Mucosa of stomach (tissue), 1 donor: Measurements from ENCODE around the gene SVOP.
"Not testable (repeated sequence)": the region's sequence is repeated elsewhere in the genome, so short reads cannot be mapped to it uniquely, and the experiment has no call there.

Experiments used
- H3K27me3 ChIP-seq: one replicate; pipeline ENCODE4 v1.7.0; 2013; ENCODE audit warnings: mild to moderate bottlenecking, low read length; ENCODE audit not compliant: control insufficient read depth, insufficient read depth
- H3K36me3 ChIP-seq: one replicate; pipeline ENCODE4 v1.7.0; 2013; ENCODE audit warnings: low read length; ENCODE audit not compliant: control insufficient read depth, insufficient read depth
- H3K4me1 ChIP-seq: one replicate; pipeline ENCODE4 v1.7.0; 2013; ENCODE audit warnings: mild to moderate bottlenecking, low read length; ENCODE audit not compliant: control insufficient read depth, insufficient read depth
- H3K4me3 ChIP-seq: one replicate; pipeline ENCODE4 v1.7.0; 2013; ENCODE audit warnings: low read length
- H3K9ac ChIP-seq: one replicate; pipeline ENCODE4 v1.7.0; 2013; ENCODE audit warnings: mild to moderate bottlenecking, low read length, moderate library complexity
- H3K9me3 ChIP-seq: one replicate; pipeline ENCODE4 v1.7.0; 2013; ENCODE audit warnings: mild to moderate bottlenecking, low read length, moderate library complexity; ENCODE audit not compliant: control insufficient read depth
- donor health status: Pancreatic carcinoma.

The SVOP gene

DNA sequence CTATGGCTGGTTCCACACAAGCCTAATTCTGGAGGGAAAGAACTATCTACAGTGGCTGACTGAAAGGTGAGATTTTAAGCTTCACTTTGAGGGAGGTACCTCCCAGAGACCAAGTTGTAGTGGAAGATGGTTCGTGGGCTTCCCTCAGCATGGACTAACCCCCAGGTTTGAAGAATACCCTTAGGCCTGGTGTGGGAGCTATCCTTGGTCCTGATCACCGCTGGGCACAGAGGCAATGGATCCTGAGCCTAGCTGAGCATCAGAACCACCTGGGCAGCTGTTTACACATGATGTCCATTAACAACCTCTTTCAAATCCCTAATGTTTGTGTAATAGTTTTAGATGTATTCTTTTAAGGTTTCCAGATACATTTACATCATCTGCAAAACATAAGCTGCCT lies 130.7 kb downstream of the SVOP start:
- Histone ChIP-seq H3K36me3 (no peaks in the 10 kb centered on the region), H3K27me3 (no peaks in the 10 kb centered on the region), H3K9me3 (no peaks in the 10 kb centered on the region), H3K9ac (no peak overlapping the region), H3K4me1 (no peaks in the 10 kb centered on the region), H3K4me3 (no peak overlapping the region)

- H3K36me3 ChIP-seq, result no peaks in the 10 kb centered on the region
- no peaks in the 10 kb centered on the region for H3K4me1 ChIP-seq
- no peaks in the 10 kb centered on the region for H3K27me3 ChIP-seq
- H3K9ac ChIP-seq, result no peak overlapping the region
- no peaks in the 10 kb centered on the region for H3K9me3 ChIP-seq
- H3K4me3 ChIP-seq, result no peak overlapping the region
Observed at GRCh38 chr12:108888031-108888430, 132.8 kb downstream of the SVOP start.

DNA sequence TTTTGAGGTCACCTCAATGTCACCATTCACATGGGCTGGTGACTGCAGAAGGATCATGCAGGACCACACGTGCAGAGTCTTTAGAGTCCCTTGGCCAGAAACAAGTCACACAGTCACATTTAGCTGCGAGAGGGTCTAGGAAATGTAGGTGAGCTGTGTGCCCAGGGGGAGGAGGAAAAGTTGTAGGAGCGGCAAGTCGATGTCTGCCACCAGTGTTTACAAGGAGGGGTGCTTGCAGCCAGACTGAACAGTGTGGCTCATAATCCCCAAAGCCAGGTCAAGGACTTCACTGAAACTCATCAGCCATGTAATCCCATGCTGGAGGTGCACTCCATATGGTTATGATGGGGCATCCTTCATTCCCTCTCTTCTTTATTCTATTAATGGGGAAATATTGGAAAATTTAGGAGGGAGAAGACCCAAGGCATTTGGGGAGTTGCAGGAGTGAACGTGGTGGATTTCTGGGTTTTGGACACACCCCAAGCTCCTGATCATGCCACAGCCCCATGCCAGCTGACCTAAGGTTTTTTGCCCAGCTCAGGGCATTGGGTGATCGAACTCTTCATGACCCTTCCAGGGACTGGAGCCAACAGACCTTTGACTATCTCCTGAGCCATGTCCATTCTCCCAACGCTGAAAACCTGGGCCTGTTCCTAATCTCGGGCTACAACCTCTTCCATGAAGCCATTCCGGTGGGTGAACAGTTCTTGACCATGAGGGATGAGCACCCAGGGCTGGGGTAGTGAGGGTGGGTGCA lies 133.8 kb downstream of the SVOP start:
- H3K4me1 ChIP-seq, result no peaks in the 10 kb centered on the region
- no peaks in the 10 kb centered on the region for H3K27me3 ChIP-seq
- no peak overlapping the region for H3K9ac ChIP-seq
- no peaks in the 10 kb centered on the region for H3K36me3 ChIP-seq
- no peak overlapping the region for H3K4me3 ChIP-seq
- no peaks in the 10 kb centered on the region for H3K9me3 ChIP-seq

- no peaks in the 10 kb centered on the region for H3K9me3 ChIP-seq
- H3K4me1 ChIP-seq, result no peaks in the 10 kb centered on the region
- H3K4me3 ChIP-seq, result no peak overlapping the region
- H3K27me3 ChIP-seq, result no peaks in the 10 kb centered on the region
- no peak overlapping the region for H3K9ac ChIP-seq
- H3K36me3 ChIP-seq, result no peaks in the 10 kb centered on the region
Observed at GRCh38 chr12:108884116-108885012, 136.5 kb downstream of the SVOP start.

- Histone ChIP-seq H3K4me1 (no peaks in the 10 kb centered on the region), H3K36me3 (no peaks in the 10 kb centered on the region), H3K4me3 (no peak overlapping the region), H3K27me3 (no peaks in the 10 kb centered on the region), H3K9me3 (no peaks in the 10 kb centered on the region), H3K9ac (no peak overlapping the region)
Observed at GRCh38 chr12:108881953-108882352, 138.9 kb downstream of the SVOP start.

GRCh38 chr12:108879615-108880254 lies 141.1 kb downstream of the SVOP start, which contains the start of gene DAO:
Gene DAO (plus strand): TSS chr12:108880092. CDS start chr12:108885007, 4,915 bp downstream.
- Histone ChIP-seq H3K9me3 (no peaks in the 10 kb centered on the region), H3K27me3 (no peaks in the 10 kb centered on the region), H3K9ac (no peak within 1 kb of the TSS), H3K4me3 (no peak within 1 kb of the TSS), H3K36me3 (no peaks in the 10 kb centered on the region), H3K4me1 (no peaks in the 10 kb centered on the region)

- Histone ChIP-seq H3K27me3 (no peaks in the 10 kb centered on the region), H3K9ac (no peak overlapping the region), H3K9me3 (no peaks in the 10 kb centered on the region), H3K36me3 (no peaks in the 10 kb centered on the region), H3K4me3 (no peak overlapping the region), H3K4me1 (no peaks in the 10 kb centered on the region)
Observed at GRCh38 chr12:108876550-108876949, 144.3 kb downstream of the SVOP start.

- H3K4me1 ChIP-seq, result no peaks in the 10 kb centered on the region
- H3K4me3 ChIP-seq, result no peak overlapping the region
- H3K27me3 ChIP-seq, result no peaks in the 10 kb centered on the region
- H3K9me3 ChIP-seq, result no peaks in the 10 kb centered on the region
- H3K9ac ChIP-seq, result no peak overlapping the region
- no peaks in the 10 kb centered on the region for H3K36me3 ChIP-seq
Observed at GRCh38 chr12:108875682-108876361, 145.0 kb downstream of the SVOP start.

- no peaks in the 10 kb centered on the region for H3K4me1 ChIP-seq
- H3K9me3 ChIP-seq, result no peaks in the 10 kb centered on the region
- no peaks in the 10 kb centered on the region for H3K36me3 ChIP-seq
- H3K9ac ChIP-seq, result no peak overlapping the region
- H3K27me3 ChIP-seq, result no peaks in the 10 kb centered on the region
- no peak overlapping the region for H3K4me3 ChIP-seq
Observed at GRCh38 chr12:108875280-108875679, 145.6 kb downstream of the SVOP start.

DNA sequence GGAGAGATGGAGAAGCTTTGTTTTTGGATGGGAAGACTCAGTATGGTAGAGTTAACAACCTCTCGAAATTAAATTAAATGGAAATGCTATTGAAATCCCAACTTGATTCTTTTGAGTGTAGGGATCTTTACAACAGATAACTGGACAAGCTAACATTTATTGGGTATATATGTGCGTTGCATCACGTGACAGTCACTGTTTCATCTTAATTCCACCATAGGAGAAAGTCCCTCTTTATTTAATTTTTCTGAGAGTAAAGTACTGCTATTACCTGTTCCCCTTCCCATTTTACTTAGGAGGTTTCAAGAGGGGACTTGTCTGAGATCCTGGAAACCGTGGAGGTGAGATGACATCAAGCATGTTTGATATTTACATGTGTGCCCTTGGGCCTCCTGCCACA lies 152.1 kb downstream of the SVOP start:
- Histone ChIP-seq H3K4me3 (no peak overlapping the region), H3K9ac (no peak overlapping the region), H3K4me1 (no peaks in the 10 kb centered on the region), H3K9me3 (no peaks in the 10 kb centered on the region), H3K36me3 (no peaks in the 10 kb centered on the region), H3K27me3 (no peaks in the 10 kb centered on the region)

- not testable (repeated sequence) for H3K9ac ChIP-seq, H3K36me3 ChIP-seq, H3K4me1 ChIP-seq, H3K4me3 ChIP-seq, H3K27me3 ChIP-seq, H3K9me3 ChIP-seq
Observed at GRCh38 chr12:108866083-108866482, 154.8 kb downstream of the SVOP start.
